ENCODE measurements around the gene SLC66A2. TPM values are rescaled to one million over a fixed set of nuclear protein-coding genes. Genes with fewer than 3 reads are reported as not detected.

SLC66A2 gene
- total RNA-seq, 4 donors from 2014 or later = 93.5 to 193 (median 100) TPM

- 78 to 86% methylated on average over 11 to 24 of the region's 33 CpGs for WGBS, 2 donors
- TF ChIP-seq POLR2A (IDR thresholded peaks at IDR 0.05) = no peak
- TF ChIP-seq CTCF (IDR thresholded peaks at IDR 0.05) = no peak
- H3K27me3 ChIP-seq = no peaks in the 10 kb centered on the region
- no peak overlapping the region for H3K4me3 ChIP-seq (replicated peaks in 1 of 3)
- intact Hi-C loops (cut with DNase I) = no loop called here
- H3K27ac ChIP-seq = no peak overlapping the region
- H3K9me3 ChIP-seq = no peaks in the 10 kb centered on the region
- H3K4me1 ChIP-seq = no peaks in the 10 kb centered on the region
- no peaks in the 10 kb centered on the region for H3K36me3 ChIP-seq
- DNase-seq = no peak
Measured at GRCh38 chr18:79871481-79872091, 79.9 kb downstream of the SLC66A2 start.

DNA sequence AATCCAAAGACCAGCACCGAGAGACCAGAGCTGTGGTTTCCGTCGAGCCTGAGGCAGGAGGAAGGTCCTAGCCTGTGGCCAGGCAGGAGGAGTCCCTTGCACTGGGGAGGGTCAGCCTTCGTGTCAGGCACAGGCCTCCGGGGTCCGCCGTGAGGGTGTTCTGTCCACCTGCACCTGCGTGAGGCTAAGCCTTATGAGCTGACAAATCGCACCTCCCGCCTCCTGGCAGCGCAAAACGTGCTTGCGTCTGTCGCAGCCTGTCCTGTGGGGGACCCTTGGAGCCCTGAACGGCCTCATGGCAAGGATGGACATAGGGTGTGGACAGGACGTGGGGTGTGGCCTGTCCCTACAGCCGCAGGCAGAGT, 80.4 kb downstream of the SLC66A2 start:
- H3K4me3 ChIP-seq (replicated peaks in 1 of 3) = no peak overlapping the region
- WGBS, 2 donors = 78 to 85% methylated on average over 8 to 11 of the region's 17 CpGs

DNA sequence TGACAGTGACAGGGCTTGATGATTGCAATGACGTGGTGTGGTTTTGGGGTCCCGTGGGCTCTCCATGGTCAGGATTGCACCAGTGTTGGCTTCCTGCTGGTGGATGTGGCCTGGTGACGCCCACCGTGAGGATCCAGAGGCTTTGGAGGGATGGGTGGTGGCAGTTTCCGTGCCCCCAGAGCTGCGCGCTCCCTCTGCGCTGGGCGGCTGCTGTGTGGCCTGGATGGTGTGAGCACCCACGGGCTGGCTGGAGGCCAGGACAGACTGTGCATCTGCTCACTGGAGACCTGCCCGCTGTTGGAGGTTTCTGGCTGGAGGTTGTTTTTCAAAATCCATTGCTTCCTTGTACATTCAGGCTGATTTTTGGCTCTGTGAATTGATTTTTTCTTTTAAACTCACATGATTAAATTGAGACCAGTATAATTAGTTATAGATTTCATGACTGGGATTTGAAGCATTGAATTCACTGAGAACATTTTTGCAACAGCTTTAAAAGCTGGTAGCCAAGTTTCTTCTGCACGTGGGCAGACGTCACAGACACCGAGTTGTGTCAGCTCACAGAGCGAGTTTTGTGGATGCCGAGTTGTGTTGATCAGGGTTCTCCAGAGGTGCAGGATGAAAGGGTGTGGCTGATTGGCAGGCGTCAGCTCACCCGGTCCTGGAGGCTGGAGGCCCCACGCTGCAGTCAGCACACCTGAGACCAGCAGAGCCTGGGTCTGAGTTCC, 81.0 kb downstream of the SLC66A2 start:
- Histone ChIP-seq H3K27me3 (no peaks in the 10 kb centered on the region), H3K9me3 (no peaks in the 10 kb centered on the region), H3K4me1 (no peaks in the 10 kb centered on the region), H3K4me3 (replicated peaks in 1 of 3) (no peak overlapping the region), H3K27ac (no peak overlapping the region), H3K36me3 (no peaks in the 10 kb centered on the region)
- no peak for DNase-seq
- intact Hi-C loops (cut with DNase I) = no loop called here
- WGBS, 2 donors = 52 to 85% methylated on average over 10 to 16 of the region's 19 CpGs
- TF ChIP-seq POLR2A (IDR thresholded peaks at IDR 0.05) = no peak
- no peak for TF ChIP-seq CTCF (IDR thresholded peaks at IDR 0.05)

More for the DNA sequence above, 80.4 kb downstream of the SLC66A2 start:
- H3K27ac ChIP-seq = no peak overlapping the region
- no peaks in the 10 kb centered on the region for H3K27me3 ChIP-seq
- H3K9me3 ChIP-seq = no peaks in the 10 kb centered on the region
- TF ChIP-seq CTCF (IDR thresholded peaks at IDR 0.05) (no peak), POLR2A (IDR thresholded peaks at IDR 0.05) (no peak)
- H3K4me1 ChIP-seq = no peaks in the 10 kb centered on the region
- intact Hi-C loops (cut with DNase I) = no loop called here
- DNase-seq = no peak
- no peaks in the 10 kb centered on the region for H3K36me3 ChIP-seq

GRCh38 chr18:79869591-79870300, 81.7 kb downstream of the SLC66A2 start:
- TF ChIP-seq CTCF (IDR thresholded peaks at IDR 0.05) = no peak
- TF ChIP-seq POLR2A (IDR thresholded peaks at IDR 0.05) = no peak
- intact Hi-C loops (cut with DNase I) = no loop called here
- Histone ChIP-seq H3K36me3 (no peaks in the 10 kb centered on the region), H3K27me3 (no peaks in the 10 kb centered on the region), H3K4me3 (replicated peaks in 1 of 3) (no peak overlapping the region), H3K27ac (no peak overlapping the region), H3K9me3 (no peaks in the 10 kb centered on the region), H3K4me1 (no peaks in the 10 kb centered on the region)
- 88 to 93% methylated on average over 26 to 31 of the region's 32 CpGs for WGBS, 2 donors
- no peak for DNase-seq
